HepG2 (cell line): Measurements from ENCODE around the gene SLC22A12. TPM values are rescaled to one million over a fixed set of nuclear protein-coding genes. Genes with fewer than 3 reads are reported as not detected.

ENCODE experiments used
- ATAC-seq: fragments of 200-7000 bp; cut with Tn5 transposase; 3 replicates; pipeline ENCODE4 v1.9.1; 2020; ENCODE audit warnings: mild to moderate bottlenecking, moderate library complexity
- BruUV-seq: library from RNA; stranded (reverse); fragments of 400-500 nt; replicated peaks from 2 replicates; lab custom pipeline; 2021; lab: Mats Ljungman, UMichigan
- CTCF ChIA-PET: fragments of 300-600 bp; formaldehyde crosslinking; extraction: SDS; loops from one replicate; lab custom pipeline; 2021; ENCODE audit warnings: low total read pairs, inconsistent platforms, low intra/inter-chr PET ratio; lab: Yijun Ruan, JAX
- POLR2A ChIA-PET: fragments of 350-600 bp; sonication (Branson Sonifier 250); formaldehyde crosslinking; loops from one replicate; lab custom pipeline; 2020; ENCODE audit warnings: antibody characterized with exemption, inconsistent platforms; lab: Yijun Ruan, JAX
- DNase-seq: peaks from one replicate; pipeline ENCODE4 v3.0.0-alpha.2; 2015; ENCODE audit warnings: low spot score
- FAIRE-seq: peaks from 3 replicates; lab custom pipeline; 2011; peaks lifted over from hg19 to GRCh38; lab: Jason Lieb, UNC
- H2AFZ ChIP-seq: one replicate; pipeline ENCODE4 v1.6.1; 2011; ENCODE audit warnings: low read length, inconsistent platforms
- H3K27ac ChIP-seq: fragments of 300-600 bp; 3 replicates; pipeline ENCODE4 v1.8.0; 2011; ENCODE audit warnings: mixed run types, mild to moderate bottlenecking, mixed read lengths, low read length, inconsistent platforms; ENCODE audit not compliant: insufficient read depth; ENCODE audit errors: extremely low read length
- H3K27me3 ChIP-seq, 2 experiments: fragments of 200-600 bp in 1 of 2; 2 replicates in 1 of 2; 3 replicates in 1 of 2; pipeline versions ENCODE4 v1.6.0 to v1.8.0; 2011; ENCODE audit warnings: low read length in 2 of 2, mild to moderate bottlenecking in 2 of 2, moderate library complexity in 2 of 2, inconsistent platforms in 1 of 2; ENCODE audit not compliant: insufficient read depth in 2 of 2, control insufficient read depth in 1 of 2
- H3K36me3 ChIP-seq, 2 experiments: fragments of 200-600 bp in 1 of 2; replicated peaks in 1 of 2; 2 replicates in 1 of 2; 3 replicates in 1 of 2; pipeline versions ENCODE4 v1.5.1 to v1.8.0; 2011; ENCODE audit warnings: low read length in 2 of 2, inconsistent platforms in 1 of 2; ENCODE audit not compliant: insufficient read depth in 2 of 2, control insufficient read depth in 1 of 2
- H3K4me1 ChIP-seq: 2 replicates; pipeline ENCODE4 v1.5.1; 2012; ENCODE audit warnings: low read length, inconsistent platforms; ENCODE audit not compliant: insufficient read depth
- H3K4me2 ChIP-seq: 2 replicates; pipeline ENCODE4 v1.6.0; 2011; ENCODE audit warnings: low read depth, low read length, inconsistent platforms
- H3K4me3 ChIP-seq, 3 experiments: fragments of 200-600 bp in 1 of 3; sonication (generic), shearing (Covaris generic) in 1 of 3; replicated peaks in 1 of 3; 2 replicates each; pipeline ENCODE4 v1.5.1; 2011 to 2016; ENCODE audit warnings: low read length in 3 of 3, inconsistent platforms in 2 of 3, low read depth in 2 of 3, mild to moderate bottlenecking in 2 of 3, control low read depth in 1 of 3, mixed read lengths in 1 of 3; ENCODE audit not compliant: insufficient read depth in 1 of 3
- H3K79me2 ChIP-seq: one replicate; pipeline ENCODE4 v1.6.1; 2011; ENCODE audit warnings: low read length, inconsistent platforms; ENCODE audit not compliant: insufficient read depth
- H3K9ac ChIP-seq: 2 replicates; pipeline ENCODE4 v1.6.0; 2011; ENCODE audit warnings: mild to moderate bottlenecking, low read depth, low read length, inconsistent platforms; ENCODE audit not compliant: insufficient read depth
- H3K9me3 ChIP-seq: 2 replicates; pipeline ENCODE4 v1.5.1; 2012; ENCODE audit warnings: mild to moderate bottlenecking, low read length
- H4K20me1 ChIP-seq: 2 replicates; pipeline ENCODE4 v1.6.0; 2011; ENCODE audit warnings: inconsistent platforms, mild to moderate bottlenecking, low read length, moderate library complexity; ENCODE audit not compliant: insufficient read depth
- FOXO1 ChIP-seq: sonication (generic); formaldehyde crosslinking; IDR thresholded peaks from 2 replicates; pipeline ENCODE4 v1.4.0; 2020; ENCODE audit warnings: missing genetic modification reagents
- GPBP1L1 ChIP-seq: sonication (generic); formaldehyde crosslinking; IDR thresholded peaks from 2 replicates; pipeline ENCODE4 v1.5.0; 2020; ENCODE audit warnings: mild to moderate bottlenecking, missing genetic modification reagents
- LRRFIP1 ChIP-seq: sonication (generic); formaldehyde crosslinking; conservative IDR thresholded peaks from 2 replicates; pipeline ENCODE4 v1.4.0; 2020; ENCODE audit warnings: missing genetic modification reagents
- MAZ ChIP-seq, 2 experiments: sonication (generic) in 1 of 2; formaldehyde crosslinking in 1 of 2; IDR thresholded peaks; 2 replicates each; pipeline versions ENCODE4 v1.5.0 to v1.6.1; 2012 to 2020; ENCODE audit warnings: low read depth in 2 of 2, mild to moderate bottlenecking in 2 of 2, borderline replicate concordance in 1 of 2, improper control_type of control experiment in 1 of 2, low read length in 1 of 2, missing genetic modification reagents in 1 of 2, moderate library complexity in 1 of 2
- RELA ChIP-seq: sonication (generic); formaldehyde crosslinking; IDR thresholded peaks from 2 replicates; pipeline ENCODE4 v1.4.0; 2020; ENCODE audit warnings: missing genetic modification reagents
- SSRP1 ChIP-seq: IDR thresholded peaks from 2 replicates; pipeline ENCODE4 v1.6.1; 2016; ENCODE audit warnings: control low read depth
- ZBTB8A ChIP-seq: sonication (generic); formaldehyde crosslinking; IDR thresholded peaks from 2 replicates; pipeline ENCODE4 v1.4.0; 2020; ENCODE audit warnings: mild to moderate bottlenecking, low read depth, missing genetic modification reagents, borderline replicate concordance
- ZNF280D ChIP-seq: sonication (generic); formaldehyde crosslinking; IDR thresholded peaks from 2 replicates; pipeline ENCODE4 v1.5.1; 2020; ENCODE audit warnings: mild to moderate bottlenecking, missing genetic modification reagents
- ZNF546 ChIP-seq: sonication (generic); formaldehyde crosslinking; conservative IDR thresholded peaks from 2 replicates; pipeline ENCODE4 v1.8.1; 2023; ENCODE audit warnings: mild to moderate bottlenecking, missing genetic modification reagents
- ZSCAN9 ChIP-seq: IDR thresholded peaks from 2 replicates; pipeline ENCODE4 v1.6.1; 2016; ENCODE audit warnings: borderline replicate concordance
- WGBS: methylation state at CpG from one replicate; pipeline ENCODE4 v1.1.6; 2017; ENCODE audit warnings: low lambda C conversion rate; 5-methylcytosine and 5-hydroxymethylcytosine counted together
- in situ Hi-C: cut with HindIII; loops from 2 replicates; pipeline ENCODE4 v1.10.0; 2017; ENCODE audit warnings: low pct_unique_long_range_greater_than_20kb; ENCODE audit not compliant: extremely low pct_ligation_motif_present
- intact Hi-C: fragments of 100-400 bp; cut with micrococcal nuclease; formaldehyde crosslinking; loops from one replicate; pipeline ENCODE4 v1.10.0; 2022; ENCODE audit not compliant: unreplicated experiment
- polyA plus RNA-seq, 8 experiments: library from polyadenylated mRNA; depleted of rRNA in 3 of 8; stranded (reverse) in 7 of 8; unstranded in 1 of 8; fragments of >200 nt; fragmentation: Illumina TruSeq in 4 of 8; extraction: Trizol in 4 of 8; gene quantifications; 2 replicates each; pipeline versions ENCODE4 v1.2.1 to v1.2.3, GENCODE V29; 2011 to 2016; ENCODE audit warnings: low read depth in 4 of 8, missing spikeins in 1 of 8, mixed read lengths in 1 of 8; ENCODE audit not compliant: insufficient read depth in 1 of 8
- total RNA-seq, 5 experiments: library from RNA; depleted of rRNA; stranded (reverse); fragments of >200 nt; fragmentation: Illumina TruSeq; extraction: Trizol; gene quantifications; 2 replicates each; pipeline ENCODE4 v1.2.3, GENCODE V29; 2016; ENCODE audit warnings: low read depth in 1 of 5
- TF ChIP-seq, protein P1 (sequence below): sonication (generic); formaldehyde crosslinking; conservative IDR thresholded peaks from 2 replicates; pipeline ENCODE4 v1.8.0; 2022; ENCODE audit warnings: low read depth, missing genetic modification reagents

Gene SLC22A12
- total and polyA plus RNA-seq, 2 of the 13 experiments (the other 11 are each of a cell fraction or from before 2014, with no cell fraction given), result not detected

DNA sequence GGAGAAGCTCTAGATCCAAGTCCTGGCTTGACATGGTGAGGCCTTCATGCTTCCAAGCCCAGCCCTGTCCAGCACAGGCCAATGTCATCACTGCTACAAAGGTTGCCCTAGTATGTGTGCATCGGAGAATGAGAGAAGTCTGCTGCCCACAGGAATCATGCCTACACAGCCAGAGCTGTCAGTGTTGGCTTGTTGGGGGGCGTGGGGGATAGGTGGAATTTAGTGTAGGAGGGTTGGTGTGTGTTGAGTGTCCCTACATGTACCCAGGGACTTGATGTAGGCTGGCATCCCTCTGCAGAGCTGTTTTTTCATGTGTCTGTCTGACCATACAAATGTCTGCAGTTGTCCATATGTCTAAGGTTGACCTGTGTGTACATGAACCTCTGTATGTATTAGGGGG, 37.6 kb downstream of the SLC22A12 start (continued):
- no peak for TF ChIP-seq FOXO1 (CRISPR knock-in tag)
- no peak for TF ChIP-seq GPBP1L1 (CRISPR knock-in tag)
- TF ChIP-seq MAZ (IDR thresholded peaks at IDR 0.05; ENCODE audit: borderline replicate concordance, low read depth, low read length), result no peak
- no peak for TF ChIP-seq MAZ (CRISPR knock-in tag; IDR thresholded peaks at IDR 0.05; ENCODE audit: low read depth)
- no peak for TF ChIP-seq ZNF546

DNA sequence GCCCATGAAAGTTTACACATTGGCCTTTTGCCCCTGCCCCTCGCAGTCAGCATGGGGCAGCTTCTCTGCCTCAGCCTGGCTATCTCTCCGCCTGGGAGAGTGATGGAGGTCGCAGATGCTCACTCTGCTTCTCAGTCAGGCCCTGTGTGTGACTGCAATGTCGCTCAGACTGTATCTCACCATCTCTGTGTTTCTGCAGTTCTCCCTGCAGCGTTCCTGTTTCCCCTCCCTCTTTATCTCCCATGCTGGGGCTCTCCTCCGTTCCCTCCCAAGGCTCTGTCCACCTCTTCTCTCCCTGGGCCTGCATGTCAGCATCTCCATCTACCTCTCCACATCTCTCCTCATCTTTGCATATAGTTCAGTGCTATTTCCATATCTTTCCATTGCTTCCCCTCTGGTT, 38.1 kb downstream of the SLC22A12 start:
- ChIA-PET POLR2A (no interaction called here), CTCF (no interaction called here)
- in situ Hi-C loops, result no loop called here
- Histone ChIP-seq H3K27me3 (peaks cover 11 to 56% of the 10 kb centered on the region in 2 experiments), H3K9ac (no peak overlapping the region), H3K4me2 (no peak overlapping the region), H3K4me3 (no peak overlapping the region), H3K9me3 (no peaks in the 10 kb centered on the region), H3K27ac (no peak overlapping the region), H2AFZ (no peak overlapping the region), H4K20me1 (no peaks in the 10 kb centered on the region), H3K79me2 (no peaks in the 10 kb centered on the region), H3K4me1 (0 out of 2 replicates have a peak, but pooled peaks cover 4% of the 10 kb centered on the region), H3K36me3 (no peaks in the 10 kb centered on the region)
- no peak for DNase-seq
- FAIRE-seq, result no peak
- ATAC-seq, result no peak
- WGBS, result 9% methylated on average over 5 of the region's 6 CpGs
- no TSS peak for BruUV-seq
- intact Hi-C loops, result no loop called here
- no peak for TF ChIP-seq SSRP1 (CRISPR knock-in tag)
- no peak for TF ChIP-seq LRRFIP1 (CRISPR knock-in tag)
- TF ChIP-seq RELA, result no peak
- no peak for TF ChIP-seq ZBTB8A (CRISPR knock-in tag)
- TF ChIP-seq, protein P1, sequence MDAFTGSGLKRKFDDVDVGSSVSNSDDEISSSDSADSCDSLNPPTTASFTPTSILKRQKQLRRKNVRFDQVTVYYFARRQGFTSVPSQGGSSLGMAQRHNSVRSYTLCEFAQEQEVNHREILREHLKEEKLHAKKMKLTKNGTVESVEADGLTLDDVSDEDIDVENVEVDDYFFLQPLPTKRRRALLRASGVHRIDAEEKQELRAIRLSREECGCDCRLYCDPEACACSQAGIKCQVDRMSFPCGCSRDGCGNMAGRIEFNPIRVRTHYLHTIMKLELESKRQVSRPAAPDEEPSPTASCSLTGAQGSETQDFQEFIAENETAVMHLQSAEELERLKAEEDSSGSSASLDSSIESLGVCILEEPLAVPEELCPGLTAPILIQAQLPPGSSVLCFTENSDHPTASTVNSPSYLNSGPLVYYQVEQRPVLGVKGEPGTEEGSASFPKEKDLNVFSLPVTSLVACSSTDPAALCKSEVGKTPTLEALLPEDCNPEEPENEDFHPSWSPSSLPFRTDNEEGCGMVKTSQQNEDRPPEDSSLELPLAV (CRISPR knock-in tag), result no peak
- no peak for TF ChIP-seq ZSCAN9
- TF ChIP-seq ZNF280D (CRISPR knock-in tag), result no peak
